ENCODE data around the gene GEMIN2. TPM values are rescaled to one million over a fixed set of nuclear protein-coding genes. Genes with fewer than 3 reads are reported as not detected.

Gene GEMIN2
- total and polyA plus RNA-seq, 2 donors (not counting 3 experiments of a cell fraction or from before 2014, with no cell fraction given) = 14.3 to 19.5 TPM

- Histone ChIP-seq H4K20me1 (replicated peaks; ENCODE audit: control insufficient read depth, extremely low read depth, insufficient read depth, low read length) (no peaks in the 10 kb centered on the region), H2AFZ (ENCODE audit: low read depth, low read length) (no peak overlapping the region), H3K9me3 (replicated peaks; ENCODE audit: control insufficient read depth, insufficient read depth, low read length) (no peaks in the 10 kb centered on the region), H3K4me2 (ENCODE audit: insufficient read depth, low read length) (no peak overlapping the region), H3K36me3 (ENCODE audit: control insufficient read depth in 2 of 2, extremely low read depth in 1 of 2, insufficient read depth in 2 of 2, low read length in 2 of 2) (peaks cover 29 to 62% of the 10 kb centered on the region in 2 experiments), H3K9ac (replicated peaks; ENCODE audit: extremely low read depth, insufficient read depth, low read length) (no peak overlapping the region), H3K27me3 (ENCODE audit: control insufficient read depth in 2 of 2, insufficient read depth in 2 of 2, low read length in 2 of 2) (no peaks in the 10 kb centered on the region), H3K4me3 (replicated peaks in 1 of 3; ENCODE audit: insufficient read depth in 1 of 3, low read depth in 1 of 3, low read length in 3 of 3) (no peak overlapping the region), H3K79me2 (ENCODE audit: control insufficient read depth, insufficient read depth, low read length) (peaks cover 51% of the 10 kb centered on the region), H3K4me1 (ENCODE audit: control insufficient read depth, extremely low read depth, insufficient read depth, low read length) (peaks cover 54% of the 10 kb centered on the region), H3K27ac (ENCODE audit: insufficient read depth, low read depth, low read length) (no peak overlapping the region), H3K9me1 (replicated peaks; ENCODE audit: control insufficient read depth, extremely low read depth, insufficient read depth, low read length) (no peaks in the 10 kb centered on the region)
- BruUV-seq (replicated peaks) = no TSS peak
- DNase-seq (ENCODE audit: low read depth, low spot score) (no peak), FAIRE-seq (no peak)
- ChIA-PET POLR2A (interaction anchor here (1.3 to 1.8 kb wide), 2 partner anchors 9 to 40 kb away, joined by 3 to 7 read pairs; partner anchors contain the start of gene TRAPPC6B), CTCF (no interaction called here)
- dilution Hi-C loops (cut with MboI; ENCODE audit: extremely low pct_ligation_motif_present, low sequenced_read_pairs) (no loop called here), intact Hi-C loops (cut with micrococcal nuclease) (no loop called here)
- TF ChIP-seq POLR2A (IDR thresholded peaks at IDR 0.05; ENCODE audit: low read depth, low read length) = no peak
- no peak for TF ChIP-seq JUN (IDR thresholded peaks at IDR 0.05; ENCODE audit: borderline replicate concordance, insufficient read depth, insufficient read length, low read depth)
- no peak for TF ChIP-seq EZH2 (IDR thresholded peaks at IDR 0.05; ENCODE audit: borderline replicate concordance, low read depth, low read length, severe bottlenecking)
- TF ChIP-seq POLR2AphosphoS5 (IDR thresholded peaks at IDR 0.05; ENCODE audit: insufficient read depth, low read depth, low read length) = no peak
- TF ChIP-seq CTCF (IDR thresholded peaks at IDR 0.05; ENCODE audit: extremely low read depth in 1 of 2, insufficient read depth in 1 of 2, low read depth in 1 of 2, low read length in 2 of 2) = no peak
- no peak for TF ChIP-seq FOS (IDR thresholded peaks at IDR 0.05; ENCODE audit: borderline replicate concordance, insufficient read depth, low read length)
- no peak for TF ChIP-seq MAX (IDR thresholded peaks at IDR 0.05; ENCODE audit: insufficient read depth, insufficient read length)
These were observed 64.9 kb downstream of the GEMIN2 start for GRCh38 chr14:39179042-39179441.

All from endothelial cell of umbilical vein (primary cell).